HG02943 (cell line): ENCODE data around the gene CFAP119.
A peak's percentile ranks its signal among the peaks of the same experiment; 100 is the strongest.

Source experiments
- ATAC-seq: cut with Tn5 transposase; IDR thresholded peaks from one replicate; pipeline ENCODE4 v1.9.1; 2021; ENCODE audit warnings: mild to moderate bottlenecking, low read depth, moderate library complexity; ENCODE audit not compliant: unreplicated experiment

Gene CFAP119

GRCh38 chr16:30782486-30783279 is 20.8 kb upstream of the CFAP119 start:
- no peak for ATAC-seq

DNA sequence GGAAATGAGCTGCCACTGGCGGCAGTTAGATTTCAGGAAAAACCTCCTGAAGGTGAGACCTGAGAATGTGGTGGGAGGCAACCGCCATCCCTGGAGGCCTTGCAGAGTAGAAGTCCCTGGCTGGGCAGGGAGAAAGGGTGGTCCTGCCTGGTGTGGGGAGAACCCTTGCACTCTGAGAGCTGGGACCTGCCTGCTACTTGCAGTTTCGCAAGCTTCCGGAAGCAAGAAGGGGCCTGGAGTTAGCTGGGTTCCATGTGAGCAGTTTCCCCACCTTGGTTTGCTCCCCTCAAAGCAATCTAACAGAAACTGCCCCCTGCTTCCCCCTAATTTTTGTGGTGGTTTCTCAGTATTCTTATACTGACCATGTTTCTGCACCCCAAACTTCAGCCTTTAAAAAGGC is 18.7 kb upstream of the CFAP119 start:
- no peak for ATAC-seq

DNA sequence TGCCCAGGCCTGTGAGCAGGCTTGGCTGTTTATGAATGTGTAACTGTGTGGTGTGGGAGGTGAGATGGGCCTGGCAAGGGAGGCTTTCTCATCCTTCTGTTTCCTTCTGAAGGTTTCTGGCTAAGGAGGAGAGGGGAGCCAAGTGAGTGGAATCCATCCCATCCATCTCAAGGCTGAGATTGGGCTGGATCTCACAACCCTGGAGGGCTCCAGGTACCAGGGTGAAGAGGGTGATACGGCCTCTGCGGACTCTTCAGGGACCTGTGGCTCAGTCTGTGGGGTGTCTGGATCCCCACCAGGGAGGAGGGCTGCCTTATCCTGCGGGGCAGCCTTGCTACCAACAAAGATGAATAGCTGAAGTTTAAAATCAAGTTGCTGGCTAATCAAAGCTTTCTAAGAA is 18.2 kb upstream of the CFAP119 start:
- no peak for ATAC-seq

- no peak for ATAC-seq
These were observed 17.7 kb upstream of the CFAP119 start for GRCh38 chr16:30779596-30779995.

GRCh38 chr16:30778549-30779244 is 16.8 kb upstream of the CFAP119 start:
- ATAC-seq: no peak

DNA sequence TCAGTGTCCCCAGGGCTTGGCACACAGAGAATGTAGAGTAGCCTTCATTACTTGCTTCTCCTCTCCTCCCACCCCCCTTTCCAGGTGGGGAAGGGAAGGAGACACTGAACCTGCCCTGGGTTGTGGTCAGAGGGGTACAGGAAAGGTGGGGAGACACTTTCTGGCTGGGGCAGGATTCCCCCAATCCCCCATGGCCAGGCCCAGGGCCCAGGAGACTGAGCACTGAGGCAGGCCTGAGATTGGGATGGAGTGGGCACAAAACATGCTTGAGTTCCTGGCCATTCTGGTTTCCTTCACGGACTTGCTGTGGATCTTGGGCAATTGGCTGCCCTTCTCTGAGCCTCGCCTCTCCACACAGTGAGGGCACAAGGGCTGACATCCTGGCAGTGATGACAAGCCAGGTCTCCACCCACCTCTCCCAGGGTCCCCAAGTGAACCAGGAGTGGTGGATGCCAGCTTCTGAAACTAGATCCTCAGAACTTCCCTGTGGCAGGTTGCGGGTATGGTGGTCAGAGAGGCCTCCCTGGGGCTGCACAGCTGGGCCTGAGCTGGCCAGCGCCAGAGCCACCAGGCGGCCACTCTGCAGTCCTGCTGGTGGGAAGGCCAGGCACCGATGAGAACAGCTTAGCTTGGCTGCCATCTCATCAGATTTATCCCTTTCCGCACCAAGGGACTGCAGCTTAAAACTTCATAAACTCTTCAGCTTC is 15.9 kb upstream of the CFAP119 start:
- ATAC-seq: no peak

DNA sequence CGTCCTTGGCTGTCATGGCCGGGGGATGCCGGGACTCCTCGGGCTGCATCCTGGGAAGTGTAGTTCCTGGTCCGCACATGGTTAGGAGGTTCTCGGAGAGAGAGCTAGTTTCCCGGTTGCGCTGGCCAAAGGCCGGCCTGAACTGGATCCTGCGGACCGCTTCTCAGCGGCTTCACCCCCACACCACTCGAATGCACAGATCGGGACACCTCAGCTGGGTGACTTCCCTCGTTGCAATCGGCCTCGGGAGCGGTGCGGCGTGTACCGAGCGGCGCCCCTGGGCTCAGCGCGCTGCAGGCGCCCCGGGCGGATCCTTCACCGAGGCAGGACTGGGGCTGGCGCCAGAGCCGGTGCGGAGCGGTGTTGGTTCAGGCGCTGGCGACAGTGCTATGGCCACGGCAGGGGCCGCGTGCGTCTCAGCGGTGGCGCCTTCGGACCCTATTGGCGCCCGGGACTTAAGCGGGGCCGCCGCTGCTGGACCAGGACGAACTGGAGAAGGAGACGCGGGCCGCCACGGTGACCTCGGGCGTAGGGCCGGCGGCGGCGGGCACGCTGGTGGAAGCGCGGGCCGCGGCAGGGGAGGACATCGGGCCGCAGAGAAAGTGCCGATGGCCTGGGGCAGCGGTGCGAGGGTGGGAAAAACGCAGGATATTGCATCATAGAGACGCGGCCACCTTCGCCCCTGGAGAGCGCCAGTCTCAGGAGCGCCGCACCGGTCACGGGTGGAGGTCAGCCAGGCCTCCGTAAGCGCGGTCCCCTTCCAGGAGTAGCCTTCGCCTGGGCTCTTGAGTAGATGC is 13.7 kb upstream of the CFAP119 start:
- ATAC-seq: peak; percentile 54

GRCh38 chr16:30775131-30775391 is 13.2 kb upstream of the CFAP119 start:
- ATAC-seq: no peak

GRCh38 chr16:30774367-30775130 is 12.7 kb upstream of the CFAP119 start:
- ATAC-seq: no peak

GRCh38 chr16:30773826-30774225 is 12.0 kb upstream of the CFAP119 start:
- ATAC-seq: no peak

DNA sequence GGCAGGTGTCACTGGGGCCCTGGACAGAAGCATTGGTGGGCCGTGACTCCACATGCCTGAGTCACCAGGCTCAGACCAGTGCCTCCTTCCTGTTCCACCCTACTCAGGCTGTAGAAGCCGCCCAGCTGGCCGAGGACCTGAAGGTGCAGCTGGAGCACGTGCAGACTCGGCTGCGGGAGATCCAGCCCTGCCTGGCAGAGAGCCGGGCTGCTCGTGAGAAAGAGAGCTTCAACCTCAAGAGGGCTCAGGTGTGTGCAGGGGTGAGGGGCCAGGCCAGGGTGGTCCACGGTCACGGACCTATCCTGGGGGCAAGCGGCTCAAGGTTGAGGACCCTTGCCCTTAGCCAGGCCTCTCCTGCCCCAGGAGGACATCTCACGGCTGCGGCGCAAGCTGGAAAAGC is 9.9 kb upstream of the CFAP119 start:
- ATAC-seq: no peak

DNA sequence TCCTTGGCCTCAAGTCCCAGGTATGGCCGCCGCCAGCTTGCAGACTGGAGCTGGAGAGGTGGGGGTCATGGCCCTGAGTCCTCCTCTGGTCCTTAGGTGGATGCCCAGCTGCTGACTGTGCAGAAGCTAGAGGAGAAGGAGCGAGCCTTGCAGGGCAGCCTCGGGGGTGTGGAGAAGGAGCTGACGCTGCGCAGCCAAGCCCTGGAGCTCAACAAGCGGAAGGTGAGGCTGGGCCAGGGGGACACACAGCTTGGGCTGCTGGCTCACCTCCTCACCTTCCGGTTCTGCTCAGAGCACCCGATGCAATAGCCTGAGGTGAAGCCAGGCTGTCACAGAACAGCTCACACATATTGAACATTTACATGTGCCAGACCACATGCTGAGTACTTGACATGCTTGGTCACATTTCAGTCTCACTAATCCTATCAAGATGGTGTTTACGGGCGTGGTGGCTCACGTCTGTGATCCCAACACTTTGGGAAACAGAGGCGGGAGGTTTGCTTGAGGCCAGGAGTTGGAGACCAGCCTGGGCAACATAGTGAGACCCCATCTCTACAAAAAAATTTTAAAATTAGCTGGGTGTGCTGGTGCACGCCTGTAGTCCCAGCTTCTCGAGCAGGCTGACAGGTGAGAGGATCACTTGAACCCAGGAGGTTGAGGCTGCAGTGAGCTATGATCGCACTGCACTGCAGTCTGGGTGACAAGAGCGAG is 7.7 kb upstream of the CFAP119 start:
- no peak for ATAC-seq

DNA sequence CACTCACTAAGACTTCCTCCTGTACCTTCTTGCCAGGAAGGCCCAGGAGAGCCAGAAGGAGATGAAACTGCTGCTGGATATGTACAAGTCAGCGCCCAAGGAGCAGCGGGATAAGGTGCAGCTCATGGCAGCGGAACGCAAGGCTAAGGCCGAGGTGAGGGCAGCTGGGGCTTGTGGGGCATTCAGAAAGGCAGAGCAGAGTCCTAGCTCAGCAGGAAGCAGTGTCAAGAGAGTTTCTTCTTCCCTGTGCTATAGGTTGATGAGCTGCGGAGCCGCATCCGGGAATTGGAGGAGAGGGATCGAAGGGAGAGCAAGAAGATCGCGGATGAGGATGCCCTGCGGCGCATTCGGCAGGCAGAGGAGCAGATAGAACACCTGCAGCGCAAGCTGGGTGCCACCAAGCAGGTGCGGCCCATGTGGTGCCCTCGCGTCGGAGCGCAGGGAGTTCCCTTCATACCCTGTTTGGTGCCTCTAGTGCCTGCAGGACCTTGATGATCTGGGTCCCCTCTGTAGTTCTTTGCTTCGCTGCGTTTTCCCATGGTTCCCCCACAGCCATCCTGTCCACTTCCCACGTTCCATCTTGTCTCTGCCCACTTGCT is 6.8 kb upstream of the CFAP119 start:
- no peak for ATAC-seq

GRCh38 chr16:30767767-30768465 is 6.1 kb upstream of the CFAP119 start:
- ATAC-seq: no peak

DNA sequence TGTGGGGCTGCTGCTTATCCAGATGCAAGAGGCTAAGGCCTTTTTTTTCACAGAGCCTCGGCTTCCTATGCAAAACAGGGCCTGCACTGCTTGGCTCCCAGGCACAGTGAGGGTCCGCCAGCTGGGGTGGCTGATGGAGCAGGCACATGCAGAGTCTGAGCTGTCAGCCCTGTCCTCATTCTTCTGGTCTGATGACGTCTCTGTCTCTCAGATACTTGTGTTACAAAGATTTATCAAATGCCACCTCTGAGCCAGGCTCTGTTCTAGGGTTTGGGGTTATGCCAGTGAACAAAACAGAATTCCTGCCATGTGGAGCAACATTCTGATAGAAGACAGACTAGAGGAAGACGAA is 5.0 kb upstream of the CFAP119 start:
- no peak for ATAC-seq

GRCh38 chr16:30766206-30766932 is 4.5 kb upstream of the CFAP119 start:
- ATAC-seq: no peak

DNA sequence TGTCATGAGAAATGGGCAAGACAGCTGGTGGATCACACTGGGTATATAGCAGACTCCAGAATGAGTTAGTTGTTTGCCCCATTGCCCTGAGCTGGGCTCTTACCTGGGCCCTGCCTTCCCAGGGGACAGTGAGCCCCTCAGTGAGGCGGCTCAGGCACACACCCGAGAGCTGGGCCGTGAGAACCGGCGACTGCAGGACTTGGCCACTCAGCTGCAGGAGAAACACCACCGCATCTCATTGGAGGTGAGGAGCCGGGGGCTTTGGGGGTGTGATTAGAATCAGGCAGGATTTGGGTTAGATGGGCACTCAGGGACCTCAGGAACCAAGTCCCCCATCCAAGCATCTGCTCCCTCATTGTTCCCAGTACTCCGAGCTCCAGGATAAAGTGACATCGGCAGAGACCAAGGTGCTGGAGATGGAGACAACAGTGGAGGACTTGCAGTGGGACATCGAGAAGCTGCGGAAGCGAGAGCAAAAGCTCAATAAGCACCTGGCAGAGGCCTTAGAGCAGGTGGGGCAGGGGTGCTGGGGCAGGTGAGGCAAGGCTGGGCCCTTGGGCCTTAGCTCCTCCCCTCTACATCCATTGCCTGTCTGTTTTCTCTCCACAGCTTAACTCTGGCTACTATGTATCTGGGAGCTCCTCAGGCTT is 3.1 kb upstream of the CFAP119 start:
- ATAC-seq: no peak

DNA sequence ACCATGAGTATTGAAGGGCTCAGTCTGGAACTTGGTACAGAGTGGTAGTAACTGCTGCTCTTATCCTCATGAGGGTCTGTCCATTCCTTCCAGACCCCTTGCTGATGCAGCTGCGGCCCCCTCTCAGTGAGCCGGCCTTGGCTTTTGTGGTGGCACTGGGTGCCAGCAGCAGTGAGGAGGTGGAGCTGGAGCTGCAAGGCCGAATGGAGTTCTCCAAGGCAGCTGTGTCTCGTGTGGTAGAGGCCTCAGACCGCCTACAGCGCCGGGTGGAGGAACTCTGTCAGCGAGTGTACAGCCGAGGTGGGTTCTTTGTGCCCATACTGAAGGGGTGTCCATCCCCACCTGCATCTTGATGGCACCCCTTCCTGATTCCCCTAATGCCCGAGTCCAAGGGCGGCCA is 2.2 kb upstream of the CFAP119 start:
- ATAC-seq: no peak
